Tibial nerve (tissue), 3 donors: ENCODE data around the gene HMX1.

Experiments
- CTCF ChIP-seq, 5 experiments: fragments of 200-600 bp in 3 of 5; fragments of 450-650 bp in 2 of 5; sonication (generic) in 3 of 5; IDR thresholded peaks; one replicate each; pipeline ENCODE4 v1.5.1; 2016 to 2019; ENCODE audit warnings: antibody characterized with exemption in 5 of 5, mild to moderate bottlenecking in 3 of 5, moderate library complexity in 2 of 5
- POLR2A ChIP-seq, 2 donors: fragments of 450-650 bp; IDR thresholded peaks; one replicate each; pipeline ENCODE4 v1.6.1; 2017; ENCODE audit warnings: antibody characterized with exemption in 2 of 2, mild to moderate bottlenecking in 2 of 2, moderate library complexity in 2 of 2

- TF ChIP-seq CTCF (IDR thresholded peaks at IDR 0.05), result no peak
- no peak for TF ChIP-seq POLR2A (IDR thresholded peaks at IDR 0.05)
Observed at GRCh38 chr4:8919651-8920288, 48.1 kb upstream of the HMX1 start.
